ENCODE data around the gene IDH3G. TPM values are rescaled to one million over a fixed set of nuclear protein-coding genes. Genes with fewer than 3 reads are reported as not detected.
A peak's percentile ranks its signal among the peaks of the same experiment; 100 is the strongest.

IDH3G gene
- total RNA-seq, 1 experiment from 2014 or later = 89.4 TPM

DNA sequence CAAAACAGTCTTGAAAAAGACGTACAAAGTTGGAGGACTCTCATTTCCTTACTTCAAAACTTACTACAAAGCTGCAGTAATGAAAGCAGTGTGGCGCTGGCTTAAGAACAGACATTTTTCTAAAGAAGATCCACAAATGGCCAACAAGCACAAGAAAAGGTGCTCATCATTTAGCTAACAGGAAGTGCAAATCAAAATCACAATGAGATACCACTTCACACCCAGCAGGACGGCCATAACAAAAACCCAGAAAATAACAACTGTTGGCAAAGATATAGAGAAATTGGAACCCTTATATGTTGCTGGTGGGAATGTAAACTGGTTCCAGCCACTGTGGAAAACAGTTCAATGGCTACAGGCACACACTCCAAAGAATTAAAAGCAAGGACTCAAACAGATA lies 32.8 kb upstream of the IDH3G start:
- CTCF ChIA-PET = interaction anchor here (0.6 kb wide), 1 partner anchor 48 kb away, joined by 9 read pairs; no protein-coding TSS in a partner anchor
- TF ChIP-seq, protein P1, sequence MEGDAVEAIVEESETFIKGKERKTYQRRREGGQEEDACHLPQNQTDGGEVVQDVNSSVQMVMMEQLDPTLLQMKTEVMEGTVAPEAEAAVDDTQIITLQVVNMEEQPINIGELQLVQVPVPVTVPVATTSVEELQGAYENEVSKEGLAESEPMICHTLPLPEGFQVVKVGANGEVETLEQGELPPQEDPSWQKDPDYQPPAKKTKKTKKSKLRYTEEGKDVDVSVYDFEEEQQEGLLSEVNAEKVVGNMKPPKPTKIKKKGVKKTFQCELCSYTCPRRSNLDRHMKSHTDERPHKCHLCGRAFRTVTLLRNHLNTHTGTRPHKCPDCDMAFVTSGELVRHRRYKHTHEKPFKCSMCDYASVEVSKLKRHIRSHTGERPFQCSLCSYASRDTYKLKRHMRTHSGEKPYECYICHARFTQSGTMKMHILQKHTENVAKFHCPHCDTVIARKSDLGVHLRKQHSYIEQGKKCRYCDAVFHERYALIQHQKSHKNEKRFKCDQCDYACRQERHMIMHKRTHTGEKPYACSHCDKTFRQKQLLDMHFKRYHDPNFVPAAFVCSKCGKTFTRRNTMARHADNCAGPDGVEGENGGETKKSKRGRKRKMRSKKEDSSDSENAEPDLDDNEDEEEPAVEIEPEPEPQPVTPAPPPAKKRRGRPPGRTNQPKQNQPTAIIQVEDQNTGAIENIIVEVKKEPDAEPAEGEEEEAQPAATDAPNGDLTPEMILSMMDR (IDR thresholded peaks at IDR 0.05) = no peak
- TF ChIP-seq SIN3A (IDR thresholded peaks at IDR 0.05; ENCODE audit: borderline replicate concordance, insufficient read depth, low read depth, low read length) (no peak), TCF7L2 (IDR thresholded peaks at IDR 0.05; ENCODE audit: low read depth, low read length) (no peak), POLR2AphosphoS5 (IDR thresholded peaks at IDR 0.05; ENCODE audit: low read depth, low read length) (no peak)
- TF ChIP-seq, protein P2, sequence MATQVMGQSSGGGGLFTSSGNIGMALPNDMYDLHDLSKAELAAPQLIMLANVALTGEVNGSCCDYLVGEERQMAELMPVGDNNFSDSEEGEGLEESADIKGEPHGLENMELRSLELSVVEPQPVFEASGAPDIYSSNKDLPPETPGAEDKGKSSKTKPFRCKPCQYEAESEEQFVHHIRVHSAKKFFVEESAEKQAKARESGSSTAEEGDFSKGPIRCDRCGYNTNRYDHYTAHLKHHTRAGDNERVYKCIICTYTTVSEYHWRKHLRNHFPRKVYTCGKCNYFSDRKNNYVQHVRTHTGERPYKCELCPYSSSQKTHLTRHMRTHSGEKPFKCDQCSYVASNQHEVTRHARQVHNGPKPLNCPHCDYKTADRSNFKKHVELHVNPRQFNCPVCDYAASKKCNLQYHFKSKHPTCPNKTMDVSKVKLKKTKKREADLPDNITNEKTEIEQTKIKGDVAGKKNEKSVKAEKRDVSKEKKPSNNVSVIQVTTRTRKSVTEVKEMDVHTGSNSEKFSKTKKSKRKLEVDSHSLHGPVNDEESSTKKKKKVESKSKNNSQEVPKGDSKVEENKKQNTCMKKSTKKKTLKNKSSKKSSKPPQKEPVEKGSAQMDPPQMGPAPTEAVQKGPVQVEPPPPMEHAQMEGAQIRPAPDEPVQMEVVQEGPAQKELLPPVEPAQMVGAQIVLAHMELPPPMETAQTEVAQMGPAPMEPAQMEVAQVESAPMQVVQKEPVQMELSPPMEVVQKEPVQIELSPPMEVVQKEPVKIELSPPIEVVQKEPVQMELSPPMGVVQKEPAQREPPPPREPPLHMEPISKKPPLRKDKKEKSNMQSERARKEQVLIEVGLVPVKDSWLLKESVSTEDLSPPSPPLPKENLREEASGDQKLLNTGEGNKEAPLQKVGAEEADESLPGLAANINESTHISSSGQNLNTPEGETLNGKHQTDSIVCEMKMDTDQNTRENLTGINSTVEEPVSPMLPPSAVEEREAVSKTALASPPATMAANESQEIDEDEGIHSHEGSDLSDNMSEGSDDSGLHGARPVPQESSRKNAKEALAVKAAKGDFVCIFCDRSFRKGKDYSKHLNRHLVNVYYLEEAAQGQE (IDR thresholded peaks at IDR 0.05; ENCODE audit: insufficient read depth in 1 of 2, low read depth in 2 of 2, low read length in 1 of 2) = no peak
- ATAC-seq = no peak
- POLR2A ChIA-PET = no interaction called here
- Histone ChIP-seq H3K4me3 (ENCODE audit: low read depth in 2 of 2, low read length in 2 of 2) (no peak overlapping the region), H3K27me3 (ENCODE audit: control insufficient read depth, insufficient read depth, low read length) (no peaks in the 10 kb centered on the region), H3K27ac (ENCODE audit: low read length) (no peak overlapping the region), H3K9me3 (ENCODE audit: control insufficient read depth, insufficient read depth, low read depth, low read length) (no peaks in the 10 kb centered on the region), H3K36me3 (ENCODE audit: control insufficient read depth, insufficient read depth, low read length) (no peaks in the 10 kb centered on the region), H3K4me1 (ENCODE audit: control insufficient read depth, insufficient read depth, low read length) (peaks cover 18% of the 10 kb centered on the region)
- DNase-seq (ENCODE audit: low read depth, low spot score) = no peak
- in situ Hi-C loops (cut with HindIII; ENCODE audit: low pct_unique_long_range_greater_than_20kb, low sequenced_read_pairs) = no loop called here
- intact Hi-C loops (cut with micrococcal nuclease; ENCODE audit: unreplicated experiment) = no loop called here
- BruUV-seq (replicated peaks) = TSS peak; percentile 61

DNA sequence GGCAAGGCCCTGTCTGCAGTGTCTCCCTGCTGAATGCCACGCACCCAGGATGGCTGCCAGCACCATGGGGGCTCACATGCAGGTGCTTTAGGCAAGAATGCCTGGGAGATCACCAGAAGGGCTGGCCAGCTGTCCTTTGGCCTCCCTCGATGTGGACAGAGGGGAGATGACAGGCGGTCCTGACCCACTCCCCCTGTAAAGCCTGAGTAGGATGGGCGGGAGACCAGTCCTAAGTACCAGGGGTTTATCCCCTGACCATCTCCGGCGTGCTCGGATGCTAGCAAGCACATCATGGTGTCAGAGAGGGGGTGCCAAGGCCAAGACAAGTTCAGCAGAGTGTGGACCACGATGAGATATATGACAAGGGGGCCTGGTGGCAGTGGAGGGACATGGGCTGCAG lies 30.9 kb upstream of the IDH3G start:
- in situ Hi-C loops (cut with HindIII; ENCODE audit: low pct_unique_long_range_greater_than_20kb, low sequenced_read_pairs) (no loop called here), intact Hi-C loops (cut with micrococcal nuclease; ENCODE audit: unreplicated experiment) (no loop called here)
- no peaks in the 10 kb centered on the region for H3K27me3 ChIP-seq (ENCODE audit: control insufficient read depth, insufficient read depth, low read length)
- H3K4me1 ChIP-seq (ENCODE audit: control insufficient read depth, insufficient read depth, low read length) = peaks cover 30% of the 10 kb centered on the region
- CTCF ChIA-PET = no interaction called here
- POLR2A ChIA-PET = no interaction called here
- DNase-seq (ENCODE audit: low read depth, low spot score) = no peak
- BruUV-seq (replicated peaks) = no TSS peak
- ATAC-seq = no peak
- no peak overlapping the region for H3K27ac ChIP-seq (ENCODE audit: low read length)
- no peaks in the 10 kb centered on the region for H3K36me3 ChIP-seq (ENCODE audit: control insufficient read depth, insufficient read depth, low read length)
- H3K4me3 ChIP-seq (ENCODE audit: low read depth in 2 of 2, low read length in 2 of 2) = no peak overlapping the region
- TF ChIP-seq, protein P1 (IDR thresholded peaks at IDR 0.05) = no peak
- TF ChIP-seq TCF7L2 (IDR thresholded peaks at IDR 0.05; ENCODE audit: low read depth, low read length) = no peak
- TF ChIP-seq POLR2AphosphoS5 (IDR thresholded peaks at IDR 0.05; ENCODE audit: low read depth, low read length) = no peak
- no peaks in the 10 kb centered on the region for H3K9me3 ChIP-seq (ENCODE audit: control insufficient read depth, insufficient read depth, low read depth, low read length)
